Hematopoietic multipotent progenitor cell treated with erythropoietin and hydrocortisone succinate and interleukin-3 and kit ligand, for 15 days (in vitro differentiated cells): ENCODE data around the gene TUFT1.
"Not testable (repeated sequence)": the region's sequence is repeated elsewhere in the genome, so short reads cannot be mapped to it uniquely, and the experiment has no call there.

Experiments used
- DNase-seq: peaks from one replicate; pipeline ENCODE4 v3.0.0-alpha.2; 2015; ENCODE audit warnings: low spot score

The TUFT1 gene

GRCh38 chr1:151512801-151513625 lies 27.1 kb upstream of the TUFT1 start:
- DNase-seq: no peak

GRCh38 chr1:151513626-151514121 lies 26.4 kb upstream of the TUFT1 start:
- no peak for DNase-seq

- DNase-seq: no peak
Observed at GRCh38 chr1:151514366-151514765, 25.7 kb upstream of the TUFT1 start.

- DNase-seq: no peak
Observed at GRCh38 chr1:151515265-151515664, 24.8 kb upstream of the TUFT1 start.

- DNase-seq: no peak
Observed at GRCh38 chr1:151516031-151516511, 24.0 kb upstream of the TUFT1 start.

- DNase-seq: no peak
Observed at GRCh38 chr1:151518431-151518830, 21.7 kb upstream of the TUFT1 start.

GRCh38 chr1:151518936-151519335 lies 21.2 kb upstream of the TUFT1 start:
- DNase-seq: no peak

GRCh38 chr1:151519667-151520066 lies 20.4 kb upstream of the TUFT1 start:
- DNase-seq: no peak

- no peak for DNase-seq
Observed at GRCh38 chr1:151520359-151520758, 19.8 kb upstream of the TUFT1 start.

- DNase-seq: not testable (repeated sequence)
Observed at GRCh38 chr1:151522427-151522826, 17.7 kb upstream of the TUFT1 start.

GRCh38 chr1:151523326-151523725 lies 16.8 kb upstream of the TUFT1 start:
- DNase-seq: no peak

GRCh38 chr1:151524736-151525135 lies 15.4 kb upstream of the TUFT1 start:
- no peak for DNase-seq

- no peak for DNase-seq
Observed at GRCh38 chr1:151526735-151527525, 13.2 kb upstream of the TUFT1 start.

GRCh38 chr1:151529211-151529702 lies 10.9 kb upstream of the TUFT1 start:
- no peak for DNase-seq

- DNase-seq: no peak
Observed at GRCh38 chr1:151529781-151530180, 10.3 kb upstream of the TUFT1 start.

GRCh38 chr1:151530461-151530860 lies 9.6 kb upstream of the TUFT1 start:
- no peak for DNase-seq

GRCh38 chr1:151533870-151534269 lies 6.2 kb upstream of the TUFT1 start:
- DNase-seq: no peak

GRCh38 chr1:151534662-151535278 lies 5.3 kb upstream of the TUFT1 start:
- DNase-seq: peak; percentile 84

GRCh38 chr1:151535326-151536271 lies 4.5 kb upstream of the TUFT1 start:
- DNase-seq: no peak

GRCh38 chr1:151536499-151536898 lies 3.6 kb upstream of the TUFT1 start:
- no peak for DNase-seq

GRCh38 chr1:151537112-151537511 lies 3.0 kb upstream of the TUFT1 start:
- DNase-seq: no peak
